Cerebellar nuclear complex (tissue), 1 donor: ENCODE measurements around the gene TAS2R60.
"Not testable (repeated sequence)": the region's sequence is repeated elsewhere in the genome, so short reads cannot be mapped to it uniquely, and the experiment has no call there.

Source experiments
- DNase-seq, 2 experiments: peaks; one replicate each; lab custom pipeline; 2025; lab: John Stamatoyannopoulos, UW

The TAS2R60 gene

GRCh38 chr7:143411976-143412708 lies 31.1 kb upstream of the TAS2R60 start:
- DNase-seq = no peak

DNA sequence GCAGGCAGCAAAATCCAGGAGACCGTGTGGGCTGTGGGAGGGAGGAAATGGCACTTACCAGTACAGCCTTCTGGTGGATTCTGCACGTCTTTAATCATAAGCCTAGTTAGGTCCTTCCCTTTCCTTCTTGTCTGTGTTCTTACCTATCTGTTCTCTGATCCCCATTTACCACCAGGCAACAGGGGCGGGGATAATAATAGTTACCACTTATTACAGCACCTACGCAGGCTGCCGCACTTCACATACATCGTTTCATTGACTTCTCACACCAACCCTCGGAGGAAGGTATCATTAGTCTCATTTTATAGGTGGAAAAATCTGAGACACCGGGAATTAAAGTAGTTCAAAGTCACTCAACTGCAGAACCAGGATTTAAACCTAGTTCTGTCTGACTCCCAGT lies 30.1 kb upstream of the TAS2R60 start:
- no peak for DNase-seq

GRCh38 chr7:143415209-143415608 lies 28.0 kb upstream of the TAS2R60 start:
- not testable (repeated sequence) for DNase-seq

DNA sequence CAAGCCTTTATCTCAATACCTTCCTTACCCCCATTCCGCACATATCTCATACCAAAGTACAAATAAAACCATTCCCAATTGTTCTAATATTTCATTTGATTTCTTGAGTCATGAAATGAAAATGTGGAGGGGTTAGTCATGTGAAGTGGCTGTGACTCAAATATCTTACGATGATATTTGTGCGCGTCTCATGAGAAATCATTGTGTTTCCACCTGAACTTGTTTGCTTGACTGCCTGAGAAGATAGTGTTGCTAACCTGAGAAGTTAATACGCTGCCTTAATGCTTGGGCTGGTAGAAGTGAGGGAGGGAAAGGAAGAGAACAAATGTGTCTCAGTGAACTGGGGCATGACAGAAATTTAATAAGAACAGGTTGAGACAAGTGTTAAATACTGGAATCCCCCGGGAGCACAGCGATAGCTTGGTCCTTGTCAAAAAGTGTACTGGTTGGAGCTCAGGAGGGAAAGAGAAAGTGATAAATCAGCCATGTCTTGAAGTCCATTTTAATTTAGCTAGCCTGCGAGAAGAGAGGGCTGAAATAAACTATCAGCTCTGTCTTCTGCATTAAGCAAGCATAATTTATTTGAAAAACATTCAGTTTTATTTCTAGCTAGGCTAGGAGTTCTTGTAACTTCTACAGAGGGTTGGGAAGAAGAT lies 27.4 kb upstream of the TAS2R60 start:
- no peak for DNase-seq

DNA sequence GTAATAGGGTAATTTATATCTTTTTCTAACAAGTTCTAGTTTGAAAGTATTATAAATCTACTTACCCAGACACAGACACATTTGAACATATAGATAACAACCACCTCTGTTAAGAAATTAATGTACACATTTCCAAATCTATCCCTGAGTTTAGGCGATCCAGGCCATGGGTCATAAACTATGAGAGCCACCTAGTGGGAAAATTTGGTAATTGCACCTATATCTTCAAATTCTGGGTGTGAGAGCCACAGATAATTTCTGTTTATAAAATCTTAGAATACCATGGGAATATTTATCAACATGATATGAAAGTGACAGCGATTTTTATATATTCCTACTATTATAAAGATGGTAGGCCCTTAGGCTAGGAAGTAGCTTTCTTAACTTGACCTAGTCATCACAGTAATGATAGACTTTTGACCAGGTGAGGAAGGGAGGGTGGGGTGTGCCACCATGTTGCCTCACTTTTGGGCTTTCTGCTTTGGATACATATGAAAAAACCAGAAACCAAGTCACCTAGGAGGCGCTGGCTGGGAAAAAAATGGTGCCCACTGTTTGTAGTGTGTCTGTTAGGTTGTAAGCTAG lies 26.6 kb upstream of the TAS2R60 start:
- peak in 1 of 2 experiments; percentile 8 for DNase-seq

- no peak for DNase-seq
Observed at GRCh38 chr7:143417734-143418383, 25.4 kb upstream of the TAS2R60 start.

DNA sequence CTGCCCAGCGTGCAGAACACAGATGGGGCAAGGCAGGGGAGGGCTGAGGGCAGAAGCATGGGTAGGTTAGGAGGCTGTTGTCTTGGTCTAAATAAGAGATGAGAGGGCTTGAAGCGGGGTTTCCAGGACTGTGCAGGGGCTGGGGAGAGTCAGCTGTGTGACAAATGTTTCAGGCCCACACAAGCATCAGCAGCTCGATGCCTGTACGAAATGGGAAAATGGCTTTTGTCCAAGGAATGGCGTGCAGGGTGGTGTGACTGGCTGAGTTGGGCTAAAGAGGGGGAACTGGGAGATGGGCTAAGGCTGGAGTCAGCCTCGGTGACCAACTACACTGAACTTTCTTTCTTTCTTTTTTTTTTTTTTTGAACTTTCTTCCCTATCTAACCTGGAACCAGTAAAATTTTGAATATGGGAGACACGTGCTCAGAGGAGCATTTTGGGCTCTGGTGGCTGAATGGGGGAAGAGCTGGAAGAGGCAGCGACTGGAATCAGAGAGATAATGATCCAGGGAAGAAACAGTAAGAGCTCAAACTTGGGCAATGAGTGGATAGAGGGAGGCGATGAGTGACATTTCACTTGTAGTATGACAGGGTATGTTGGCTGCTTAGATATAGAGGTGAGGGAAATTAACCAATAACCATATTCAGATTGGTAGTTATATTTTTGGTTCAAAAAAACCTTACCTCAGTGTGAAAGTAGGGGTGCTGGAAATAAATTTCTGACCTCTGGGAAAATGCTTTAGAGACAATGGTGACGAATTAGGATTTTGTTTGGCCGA lies 24.4 kb upstream of the TAS2R60 start:
- no peak for DNase-seq

DNA sequence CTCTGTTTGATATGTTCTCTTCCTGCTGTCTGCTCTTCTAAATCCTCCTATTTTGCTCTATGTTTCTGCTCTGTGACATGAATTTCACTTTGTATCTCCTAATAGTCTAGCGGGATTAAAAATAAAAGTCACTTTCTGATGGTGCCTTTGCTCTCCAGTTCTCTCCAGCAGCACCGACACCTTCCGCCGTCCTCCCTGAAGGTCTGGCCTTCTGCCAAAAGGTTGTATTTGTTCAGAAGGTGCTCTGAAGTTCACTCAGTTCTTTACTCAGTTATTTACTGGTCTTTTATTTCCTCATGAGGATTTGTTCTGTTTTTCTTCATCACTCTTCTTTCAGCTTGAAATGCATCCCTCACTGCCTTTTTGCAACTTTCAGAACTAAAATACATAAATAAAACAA lies 23.4 kb upstream of the TAS2R60 start:
- DNase-seq = no peak

GRCh38 chr7:143420624-143421023 lies 22.6 kb upstream of the TAS2R60 start:
- DNase-seq = not testable (repeated sequence)

DNA sequence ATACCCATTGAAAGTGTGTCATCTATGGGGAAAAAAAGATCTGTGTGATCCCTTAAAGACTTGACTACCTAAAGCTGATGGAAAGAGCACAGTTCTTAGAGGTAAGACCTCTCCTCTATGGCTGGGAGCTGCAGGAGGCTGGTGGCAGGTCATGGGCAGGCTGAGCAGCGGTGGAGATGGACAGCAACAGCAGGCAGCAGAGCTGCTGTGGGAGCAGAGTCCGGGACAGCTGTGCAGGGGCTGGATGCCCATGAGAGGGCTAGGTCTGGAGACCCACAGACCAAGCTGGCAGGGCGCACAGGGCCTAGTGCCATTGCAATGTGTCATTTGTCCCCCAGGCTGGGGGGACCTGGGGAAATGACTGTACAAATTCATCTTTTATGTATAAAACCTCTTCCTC lies 21.2 kb upstream of the TAS2R60 start:
- no peak for DNase-seq

DNA sequence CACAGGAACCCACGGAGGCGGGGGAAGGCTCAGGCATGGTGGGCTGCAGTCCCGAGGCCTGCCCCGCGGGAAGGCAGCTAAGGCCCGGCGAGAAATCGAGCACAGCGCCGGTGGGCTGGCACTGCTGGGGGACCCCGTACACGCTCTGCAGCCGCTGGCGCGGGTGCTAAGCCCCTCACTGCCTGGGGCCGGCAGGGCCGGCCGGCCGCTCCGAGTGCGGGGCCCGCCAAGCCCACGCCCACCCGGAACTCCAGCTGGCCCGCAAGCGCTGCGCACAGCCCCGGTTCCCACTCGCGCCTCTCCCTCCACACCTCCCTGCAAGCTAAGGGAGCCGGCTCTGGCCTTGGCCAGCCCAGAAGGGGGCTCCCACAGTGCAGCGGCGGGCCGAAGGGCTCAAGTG lies 18.8 kb upstream of the TAS2R60 start:
- DNase-seq = not testable (repeated sequence)

DNA sequence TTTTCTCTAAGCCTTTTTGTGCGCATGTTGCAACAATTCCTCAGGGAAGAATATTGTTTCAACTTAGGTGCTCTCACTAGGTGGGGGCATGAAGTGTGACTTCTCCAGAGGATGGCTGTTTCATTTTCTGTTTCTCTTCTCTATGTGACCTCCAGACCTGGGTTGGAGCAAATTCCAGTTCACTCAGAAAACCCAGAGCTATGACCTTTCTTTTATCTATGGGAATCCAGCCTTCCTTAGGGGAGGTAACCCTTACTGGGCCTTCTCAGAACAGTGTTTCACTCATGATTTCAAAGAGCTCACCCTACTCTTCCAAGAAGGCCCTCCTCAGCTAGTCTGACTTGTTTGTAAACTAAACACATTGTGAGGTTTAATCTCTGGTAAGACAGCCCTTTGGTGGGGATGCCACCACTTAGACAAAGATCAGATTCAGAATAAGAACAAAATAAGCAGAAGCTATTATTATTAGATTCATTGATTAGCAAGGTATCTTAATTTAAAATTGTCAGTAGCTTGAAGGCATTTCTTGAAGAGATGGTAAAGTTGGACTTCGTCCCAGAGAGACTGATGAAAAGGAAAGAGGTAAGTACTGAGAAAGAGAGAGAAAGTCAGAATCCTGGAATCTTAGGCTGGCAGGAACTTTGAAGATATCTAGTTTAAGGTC lies 16.6 kb upstream of the TAS2R60 start:
- DNase-seq = no peak

GRCh38 chr7:143429770-143430698 lies 13.2 kb upstream of the TAS2R60 start:
- no peak for DNase-seq

DNA sequence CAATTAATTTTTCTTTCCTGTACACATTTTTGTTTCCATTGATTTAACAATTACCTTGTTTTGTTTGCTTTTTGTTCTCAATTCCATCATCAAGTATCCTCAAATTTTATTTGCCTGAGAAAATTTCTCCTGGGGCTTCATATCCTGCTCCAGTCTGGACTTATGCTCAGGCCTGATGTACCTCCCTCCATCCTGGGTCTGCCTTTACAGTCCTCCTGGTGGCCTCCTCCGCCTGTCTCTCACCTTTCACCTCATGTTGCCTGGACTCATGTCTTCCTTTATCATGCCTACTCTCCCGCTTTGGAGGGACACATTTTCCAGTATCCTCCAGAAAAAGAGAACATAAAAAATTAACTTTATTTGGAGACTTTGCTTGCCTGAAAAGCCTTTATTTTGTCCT lies 12.1 kb upstream of the TAS2R60 start:
- no peak for DNase-seq

GRCh38 chr7:143433759-143434158 lies 9.5 kb upstream of the TAS2R60 start:
- no peak for DNase-seq

DNA sequence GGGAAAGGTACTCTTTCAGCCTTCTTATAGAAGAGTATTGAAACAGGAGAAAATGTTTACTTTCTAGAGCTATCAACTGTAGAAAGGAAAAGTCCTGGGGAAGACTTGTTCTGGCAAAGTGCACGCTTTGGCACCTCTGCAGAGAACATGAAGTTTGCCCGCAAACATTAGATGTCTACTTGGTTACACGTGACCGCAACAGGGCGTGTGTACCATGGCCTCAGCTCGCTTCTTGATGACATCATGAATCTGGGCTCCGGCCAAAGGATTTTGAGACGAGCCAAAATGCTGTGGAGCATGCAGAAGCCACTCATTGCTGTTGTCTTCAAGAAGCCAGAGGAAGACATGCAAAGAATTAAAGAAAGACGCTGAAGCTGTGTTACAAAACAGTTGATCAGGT lies 8.6 kb upstream of the TAS2R60 start:
- no peak for DNase-seq

GRCh38 chr7:143435266-143435665 lies 8.0 kb upstream of the TAS2R60 start:
- DNase-seq = no peak

GRCh38 chr7:143436325-143436946 lies 6.8 kb upstream of the TAS2R60 start:
- no peak for DNase-seq

- DNase-seq = no peak
Observed at GRCh38 chr7:143437578-143437977, 5.7 kb upstream of the TAS2R60 start.

DNA sequence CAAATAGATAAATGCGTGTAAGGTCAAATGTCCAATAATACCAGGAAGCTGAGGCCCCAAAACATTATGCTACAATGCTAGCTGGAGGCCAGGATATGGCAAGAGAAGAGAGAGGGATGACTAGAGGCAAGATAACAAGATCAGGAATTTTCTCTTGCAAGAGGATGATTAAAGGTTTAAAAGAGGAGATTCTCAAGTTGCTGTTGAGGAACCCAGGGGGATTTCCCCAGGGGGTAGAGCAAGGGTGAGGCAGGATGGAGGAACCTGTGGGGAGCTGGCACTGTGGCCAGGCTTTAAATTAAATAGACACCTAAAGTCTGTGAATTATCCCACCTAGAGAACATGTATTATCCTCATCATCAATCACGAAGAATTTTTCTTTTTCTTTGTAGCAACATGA lies 3.4 kb upstream of the TAS2R60 start:
- DNase-seq = no peak
